ENCODE data around the gene VAT1L. TPM values are rescaled to one million over a fixed set of nuclear protein-coding genes. Genes with fewer than 3 reads are reported as not detected.

The VAT1L gene
- total RNA-seq, 2 donors from 2014 or later = 0.33 to 2.3 TPM

- no peaks in the 10 kb centered on the region for H3K4me1 ChIP-seq
- TF ChIP-seq POLR2A (IDR thresholded peaks at IDR 0.05) (no peak), CTCF (IDR thresholded peaks at IDR 0.05) (no peak)
- no peak overlapping the region for H3K27ac ChIP-seq
- H3K9me3 ChIP-seq = no peaks in the 10 kb centered on the region
- ATAC-seq (no peak), DNase-seq (no peak)
- intact Hi-C loops (cut with DNase I) = no loop called here
- H3K4me3 ChIP-seq = no peak overlapping the region
- 10 to 30% methylated on average over 7 of the region's 7 CpGs for WGBS, 2 donors
- H3K27me3 ChIP-seq = peaks cover 0 to 3% of the 10 kb centered on the region in 2 donors
- H3K36me3 ChIP-seq (replicated peaks in 1 of 2; ENCODE audit: insufficient read depth in 1 of 2, low read depth in 2 of 2) = no peaks in the 10 kb centered on the region
These were observed 100.5 kb downstream of the VAT1L start for GRCh38 chr16:77888871-77889270.

GRCh38 chr16:77890075-77890474 is 101.7 kb downstream of the VAT1L start:
- H3K27me3 ChIP-seq = peaks cover 0 to 3% of the 10 kb centered on the region in 2 donors
- H3K9me3 ChIP-seq = no peaks in the 10 kb centered on the region
- no peaks in the 10 kb centered on the region for H3K4me1 ChIP-seq
- no peak overlapping the region for H3K27ac ChIP-seq
- TF ChIP-seq POLR2A (IDR thresholded peaks at IDR 0.05) (no peak), CTCF (IDR thresholded peaks at IDR 0.05) (no peak)
- no peaks in the 10 kb centered on the region for H3K36me3 ChIP-seq (replicated peaks in 1 of 2; ENCODE audit: insufficient read depth in 1 of 2, low read depth in 2 of 2)
- H3K4me3 ChIP-seq = no peak overlapping the region
- ATAC-seq = no peak
- intact Hi-C loops (cut with DNase I) = no loop called here
- DNase-seq = no peak

- intact Hi-C loops (cut with DNase I) = no loop called here
- no peaks in the 10 kb centered on the region for H3K36me3 ChIP-seq (replicated peaks in 1 of 2; ENCODE audit: insufficient read depth in 1 of 2, low read depth in 2 of 2)
- H3K27ac ChIP-seq = no peak overlapping the region
- WGBS, 2 donors = 53 to 64% methylated on average over 6 of the region's 6 CpGs
- H3K4me3 ChIP-seq = no peak overlapping the region
- H3K27me3 ChIP-seq = no peaks in the 10 kb centered on the region
- DNase-seq (no peak), ATAC-seq (no peak)
- TF ChIP-seq CTCF (IDR thresholded peaks at IDR 0.05) (no peak), POLR2A (IDR thresholded peaks at IDR 0.05) (no peak)
- H3K9me3 ChIP-seq = no peaks in the 10 kb centered on the region
- H3K4me1 ChIP-seq = no peaks in the 10 kb centered on the region
These were observed 105.8 kb downstream of the VAT1L start for GRCh38 chr16:77894162-77894561.

- ATAC-seq (no peak), DNase-seq (no peak)
- intact Hi-C loops (cut with DNase I) = no loop called here
- Histone ChIP-seq H3K27me3 (no peaks in the 10 kb centered on the region), H3K4me3 (no peak overlapping the region), H3K36me3 (replicated peaks in 1 of 2; ENCODE audit: insufficient read depth in 1 of 2, low read depth in 2 of 2) (no peaks in the 10 kb centered on the region), H3K9me3 (no peaks in the 10 kb centered on the region), H3K27ac (no peak overlapping the region), H3K4me1 (no peaks in the 10 kb centered on the region)
- TF ChIP-seq POLR2A (IDR thresholded peaks at IDR 0.05) (no peak), CTCF (IDR thresholded peaks at IDR 0.05) (no peak)
- 75 to 80% methylated on average over 7 of the region's 7 CpGs for WGBS, 2 donors
These were observed 107.6 kb downstream of the VAT1L start for GRCh38 chr16:77895962-77896361.

- intact Hi-C loops (cut with DNase I) = no loop called here
- Histone ChIP-seq H3K36me3 (replicated peaks in 1 of 2; ENCODE audit: insufficient read depth in 1 of 2, low read depth in 2 of 2) (no peaks in the 10 kb centered on the region), H3K27me3 (no peaks in the 10 kb centered on the region), H3K9me3 (no peaks in the 10 kb centered on the region), H3K4me3 (no peak overlapping the region), H3K4me1 (no peaks in the 10 kb centered on the region), H3K27ac (no peak overlapping the region)
- WGBS, 2 donors = 25 to 49% methylated on average over 7 of the region's 7 CpGs
- TF ChIP-seq CTCF (IDR thresholded peaks at IDR 0.05) (no peak), POLR2A (IDR thresholded peaks at IDR 0.05) (no peak)
- DNase-seq (no peak), ATAC-seq (no peak)
These were observed 108.2 kb downstream of the VAT1L start for GRCh38 chr16:77896415-77897128.
